ENCODE data around the gene GPR3.

GRCh38 chr1:27343639-27344025 lies 48.8 kb upstream of the GPR3 start:
- no peak for TF ChIP-seq CTCF (IDR thresholded peaks at IDR 0.05)
- TF ChIP-seq POLR2A (IDR thresholded peaks at IDR 0.05), result no peak
- no peak for TF ChIP-seq POLR2AphosphoS5 (IDR thresholded peaks at IDR 0.05)
- no peak for TF ChIP-seq EP300 (IDR thresholded peaks at IDR 0.05)

Data from gastroesophageal sphincter (tissue), 3 donors.